Mucosa of descending colon (tissue), 3 donors: Measurements from ENCODE around the gene CISH. TPM values are rescaled to one million over a fixed set of nuclear protein-coding genes. Genes with fewer than 3 reads are reported as not detected.
A peak's percentile ranks its signal among the peaks of the same experiment; 100 is the strongest.

Experiments
- ATAC-seq: fragments of 200-7000 bp; cut with Tn5 transposase; one replicate; pipeline ENCODE4 v1.9.1; 2020; ENCODE audit warnings: mild to moderate bottlenecking, moderate library complexity
- DNase-seq, 3 donors: peaks; one replicate each; pipeline ENCODE4 v3.0.0-alpha.2; 2020
- H3K36me3 ChIP-seq: fragments of 200-600 bp; one replicate; pipeline ENCODE4 v1.8.0; 2021; ENCODE audit warnings: low read depth, mild to moderate bottlenecking
- H3K4me1 ChIP-seq: fragments of 200-600 bp; one replicate; pipeline ENCODE4 v1.8.0; 2021; ENCODE audit warnings: low read depth, mild to moderate bottlenecking
- H3K4me3 ChIP-seq: fragments of 200-600 bp; one replicate; pipeline ENCODE4 v1.8.0; 2021; ENCODE audit warnings: mild to moderate bottlenecking
- H3K9me3 ChIP-seq: fragments of 200-600 bp; one replicate; pipeline ENCODE4 v1.8.0; 2021; ENCODE audit warnings: mild to moderate bottlenecking
- intact Hi-C, 2 donors: fragments of 100-400 bp; cut with DNase I in 1 of 2; cut with micrococcal nuclease in 1 of 2; formaldehyde crosslinking; loops; one replicate each; pipeline versions ENCODE4 v1.11.0 to v1.11.1; 2022; cut with DNase I, micrococcal nuclease
- total RNA-seq, 3 donors: library from RNA; stranded (reverse); fragmentation: NEBNext Ultra II Directional in 2 of 3; extraction: Animal tissue kit (Norgen Biotek cat#: 25700) in 2 of 3; gene quantifications; one replicate each; pipeline versions ENCODE4 v1.2.1 to v1.2.4, GENCODE V29; 2021 to 2023
- TF ChIP-seq, protein P1 (sequence below): fragments of 200-600 bp; IDR thresholded peaks from one replicate; pipeline ENCODE4 v1.8.0; 2022; ENCODE audit warnings: antibody characterized with exemption, mild to moderate bottlenecking
- donor health status: DM: no; HTN: no; CAD: no; lungs with moderate emphysema.
- donor health status: DM: no; HTN: no; CAD: no.
- donor health status: DM: no; HTN: yes; CAD: no.

Gene CISH
- total RNA-seq, 3 donors from 2014 or later, result 12.7 to 21.4 (median 19.2) TPM

DNA sequence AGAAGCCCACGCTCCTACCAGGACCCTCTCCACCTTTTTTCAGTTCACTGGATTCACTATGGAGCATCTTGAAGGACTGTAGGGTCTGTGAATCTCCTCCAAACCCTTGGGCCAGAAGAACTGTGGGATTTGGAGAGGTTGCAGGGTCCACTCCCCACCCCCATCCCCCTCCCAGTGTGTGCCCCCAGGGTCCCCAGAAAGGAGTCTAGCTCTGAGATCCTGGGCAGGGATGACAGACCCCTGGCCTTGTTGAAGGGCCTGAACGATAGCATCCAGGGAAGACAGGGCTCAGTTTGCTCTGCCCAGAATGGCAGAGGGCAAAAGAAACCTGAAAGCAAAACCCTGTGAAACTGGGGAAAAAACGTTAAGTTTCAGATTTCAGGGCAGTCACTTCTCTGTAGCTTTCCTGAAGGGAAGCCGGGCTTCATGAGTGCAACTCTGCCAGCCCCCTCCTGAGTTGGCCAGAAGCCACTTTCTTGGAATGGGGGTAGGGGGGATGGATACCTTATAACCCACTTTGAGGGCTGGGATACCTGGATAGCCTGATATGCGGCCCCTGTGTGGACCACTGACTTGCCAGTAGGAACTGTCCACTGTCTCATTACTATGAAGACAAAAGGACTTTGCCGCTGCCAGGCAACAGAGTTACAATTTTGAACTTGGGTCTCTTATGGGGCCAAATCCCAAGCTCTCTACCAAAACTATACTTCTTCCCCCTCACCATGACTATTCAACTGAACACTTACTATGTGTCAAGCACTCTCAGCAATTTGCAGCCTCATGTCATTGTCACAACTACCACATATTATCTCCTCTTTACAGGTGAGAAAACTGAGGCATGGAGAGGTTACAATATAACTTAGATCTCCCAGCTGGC lies 1.6 kb upstream of the CISH start:
- Histone ChIP-seq H3K9me3 (no peaks in the 10 kb centered on the region), H3K4me1 (peaks cover 33% of the 10 kb centered on the region), H3K36me3 (no peaks in the 10 kb centered on the region), H3K4me3 (no peak overlapping the region)
- no peak for ATAC-seq
- TF ChIP-seq, protein P1, sequence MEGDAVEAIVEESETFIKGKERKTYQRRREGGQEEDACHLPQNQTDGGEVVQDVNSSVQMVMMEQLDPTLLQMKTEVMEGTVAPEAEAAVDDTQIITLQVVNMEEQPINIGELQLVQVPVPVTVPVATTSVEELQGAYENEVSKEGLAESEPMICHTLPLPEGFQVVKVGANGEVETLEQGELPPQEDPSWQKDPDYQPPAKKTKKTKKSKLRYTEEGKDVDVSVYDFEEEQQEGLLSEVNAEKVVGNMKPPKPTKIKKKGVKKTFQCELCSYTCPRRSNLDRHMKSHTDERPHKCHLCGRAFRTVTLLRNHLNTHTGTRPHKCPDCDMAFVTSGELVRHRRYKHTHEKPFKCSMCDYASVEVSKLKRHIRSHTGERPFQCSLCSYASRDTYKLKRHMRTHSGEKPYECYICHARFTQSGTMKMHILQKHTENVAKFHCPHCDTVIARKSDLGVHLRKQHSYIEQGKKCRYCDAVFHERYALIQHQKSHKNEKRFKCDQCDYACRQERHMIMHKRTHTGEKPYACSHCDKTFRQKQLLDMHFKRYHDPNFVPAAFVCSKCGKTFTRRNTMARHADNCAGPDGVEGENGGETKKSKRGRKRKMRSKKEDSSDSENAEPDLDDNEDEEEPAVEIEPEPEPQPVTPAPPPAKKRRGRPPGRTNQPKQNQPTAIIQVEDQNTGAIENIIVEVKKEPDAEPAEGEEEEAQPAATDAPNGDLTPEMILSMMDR, result no peak
- intact Hi-C loops, result loop anchor here (1.0 to 5.0 kb wide), 2 partner anchors 40 to 774 kb away; partner anchors contain the start of gene MANF (in 1 of the 2)
- DNase-seq, result peak in 1 of 3 donors; percentile 41

DNA sequence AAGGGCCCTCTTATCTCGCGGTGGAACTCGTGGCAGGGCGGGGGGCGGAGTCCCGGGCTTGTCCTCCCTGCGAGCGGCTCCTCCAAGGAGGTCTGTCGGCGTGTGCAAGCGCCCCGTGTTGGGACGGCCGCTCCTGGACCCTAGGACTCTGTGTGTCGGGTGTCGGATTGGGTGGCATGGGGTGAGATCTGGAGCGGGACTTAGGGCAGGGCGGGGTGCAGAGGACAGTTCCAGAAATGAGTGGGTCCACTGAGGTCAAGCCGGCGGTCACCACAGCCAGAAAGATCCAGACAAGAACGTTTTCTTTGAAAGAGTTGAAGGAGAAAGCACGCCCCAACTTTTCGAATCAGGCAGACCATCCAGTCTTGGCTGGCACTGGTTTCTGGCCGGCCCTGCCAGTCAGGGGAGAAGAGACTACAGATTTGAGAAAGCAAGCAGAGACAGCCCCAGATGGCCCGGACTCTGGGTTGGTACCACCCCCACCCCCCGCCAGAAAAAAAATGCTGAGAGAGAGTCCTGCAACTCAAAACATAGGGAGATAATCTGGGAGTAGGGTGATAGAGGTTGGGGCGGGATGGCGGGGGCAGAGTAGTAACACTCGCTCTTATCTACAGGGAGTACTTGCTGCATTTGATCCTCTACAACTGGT lies 784 bp upstream of the CISH start:
- ATAC-seq, result no peak
- intact Hi-C loops, result loop anchor here in 1 of 2 donors (5.0 kb wide), 1 partner anchor 775 kb away; the partner anchor contains the start of gene MANF
- H3K4me1 ChIP-seq, result peaks cover 33% of the 10 kb centered on the region

DNA sequence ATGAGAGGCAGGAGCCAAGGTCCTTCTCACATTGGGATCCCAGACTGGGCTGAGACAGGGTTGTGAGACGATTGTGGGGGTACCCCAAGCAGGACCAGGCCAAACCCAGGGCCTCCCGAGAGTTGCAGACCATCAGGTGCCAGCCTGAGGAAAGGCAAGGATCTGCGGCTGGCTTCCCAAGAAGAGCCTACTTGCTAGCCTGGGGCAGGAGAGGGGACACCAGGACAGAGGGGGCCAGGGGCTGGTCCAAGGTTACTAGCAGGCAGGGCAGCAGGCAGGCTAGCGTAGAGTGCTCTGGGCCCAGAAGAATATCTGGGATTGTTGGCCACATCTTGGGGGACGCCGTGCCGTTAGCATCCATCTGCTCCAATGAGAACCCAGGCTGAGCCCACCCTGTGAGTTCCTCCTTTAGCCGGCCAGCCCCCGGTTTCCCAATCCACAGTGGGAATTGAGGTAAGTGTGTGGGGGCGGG lies 546 bp downstream of the CISH start:
- TF ChIP-seq, protein P1, result no peak
- Histone ChIP-seq H3K9me3 (no peaks in the 10 kb centered on the region), H3K4me3 (peak overlapping the region; percentile 68), H3K36me3 (peaks cover 9% of the 10 kb centered on the region), H3K4me1 (peaks cover 45% of the 10 kb centered on the region)
- no peak for ATAC-seq
- DNase-seq, result no peak
- intact Hi-C loops, result loop anchor here in 1 of 2 donors (5.0 kb wide), 1 partner anchor 776 kb away; the partner anchor contains the start of gene MANF

More for the DNA sequence above, 784 bp upstream of the CISH start:
- no peak for DNase-seq
- TF ChIP-seq, protein P1, result no peak
- Histone ChIP-seq H3K36me3 (peaks cover 3% of the 10 kb centered on the region), H3K4me3 (peak overlapping the region; percentile 68), H3K9me3 (no peaks in the 10 kb centered on the region)

DNA sequence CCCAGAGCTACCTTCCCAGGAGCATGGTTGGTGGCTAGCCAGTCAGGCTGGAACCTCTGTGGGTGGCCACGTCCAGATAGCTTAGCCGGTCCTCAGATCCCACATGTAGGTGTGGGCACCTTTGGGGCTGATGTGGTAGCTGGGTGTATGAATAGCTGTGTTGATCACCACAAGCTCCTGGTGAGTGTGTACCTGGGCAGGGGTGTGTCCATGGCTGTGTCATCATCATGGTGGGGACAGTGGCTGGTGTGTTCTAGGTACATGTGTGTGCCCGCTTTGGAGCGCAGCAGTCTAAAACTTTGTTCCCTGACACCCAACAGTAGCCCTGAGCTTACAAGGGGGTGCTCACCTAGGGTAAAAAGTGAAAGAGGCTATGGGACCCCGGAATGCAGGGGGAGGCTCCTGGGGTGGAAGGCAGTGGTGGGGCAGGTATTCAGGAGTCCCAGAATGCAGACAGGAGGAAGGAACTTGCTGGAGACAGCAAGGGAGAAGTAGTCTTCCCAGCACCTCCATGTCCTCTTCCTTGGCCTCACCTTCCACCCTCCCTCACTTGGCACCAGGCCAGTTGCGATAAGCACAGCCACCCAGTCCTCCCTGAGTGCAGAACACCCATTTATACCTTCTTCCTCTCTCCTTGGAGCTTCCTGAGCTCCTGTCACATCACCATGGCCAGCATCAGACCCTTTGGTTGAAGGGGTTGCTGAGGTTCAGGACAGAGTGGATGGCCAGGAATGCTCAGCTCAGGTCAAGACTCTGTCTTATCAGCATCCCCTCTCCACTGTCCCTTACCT lies 1.2 kb downstream of the CISH start:
- ATAC-seq, result peak; percentile 39
- peaks cover 45% of the 10 kb centered on the region for H3K4me1 ChIP-seq
- intact Hi-C loops, result loop anchor here in 1 of 2 donors (5.0 kb wide), 1 partner anchor 777 kb away; the partner anchor contains the start of gene MANF
- DNase-seq, result peak; percentile 87 to 90 (median 89)
- H3K36me3 ChIP-seq, result peaks cover 9% of the 10 kb centered on the region
- peak overlapping the region; percentile 68 for H3K4me3 ChIP-seq
- no peaks in the 10 kb centered on the region for H3K9me3 ChIP-seq
- TF ChIP-seq, protein P1, result no peak

DNA sequence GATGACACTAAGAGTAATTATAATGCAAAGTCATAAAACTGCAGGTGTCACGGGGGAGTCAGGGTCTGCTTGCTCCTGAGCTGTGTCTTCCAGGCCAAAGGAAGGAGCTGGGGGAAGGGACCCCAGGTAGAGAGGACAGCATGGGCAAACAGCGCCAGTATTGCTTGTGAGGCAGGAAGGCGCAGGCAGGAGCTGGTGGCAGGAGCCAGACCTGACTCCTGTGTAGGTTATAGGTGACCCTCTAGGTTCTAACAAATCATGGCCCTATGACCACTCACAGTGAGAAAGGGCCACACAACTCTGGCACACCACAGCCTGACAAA lies 1.9 kb downstream of the CISH start:
- intact Hi-C loops, result loop anchor here in 1 of 2 donors (5.0 kb wide), 1 partner anchor 778 kb away; the partner anchor contains the start of gene MANF
- peaks cover 9% of the 10 kb centered on the region for H3K36me3 ChIP-seq

More for the DNA sequence above, 1.9 kb downstream of the CISH start:
- DNase-seq (no peak), ATAC-seq (no peak)
- H3K4me3 ChIP-seq, result no peak overlapping the region
- H3K4me1 ChIP-seq, result peaks cover 45% of the 10 kb centered on the region
- H3K9me3 ChIP-seq, result no peaks in the 10 kb centered on the region
- TF ChIP-seq, protein P1, result no peak
